Central memory CD4-positive, alpha-beta T cell (primary cell): ENCODE measurements around the gene PLCH1.
"Not testable (repeated sequence)": the region's sequence is repeated elsewhere in the genome, so short reads cannot be mapped to it uniquely, and the experiment has no call there.

Source experiments
- DNase-seq: peaks from one replicate; pipeline ENCODE4 v3.0.0; 2022

Gene PLCH1

DNA sequence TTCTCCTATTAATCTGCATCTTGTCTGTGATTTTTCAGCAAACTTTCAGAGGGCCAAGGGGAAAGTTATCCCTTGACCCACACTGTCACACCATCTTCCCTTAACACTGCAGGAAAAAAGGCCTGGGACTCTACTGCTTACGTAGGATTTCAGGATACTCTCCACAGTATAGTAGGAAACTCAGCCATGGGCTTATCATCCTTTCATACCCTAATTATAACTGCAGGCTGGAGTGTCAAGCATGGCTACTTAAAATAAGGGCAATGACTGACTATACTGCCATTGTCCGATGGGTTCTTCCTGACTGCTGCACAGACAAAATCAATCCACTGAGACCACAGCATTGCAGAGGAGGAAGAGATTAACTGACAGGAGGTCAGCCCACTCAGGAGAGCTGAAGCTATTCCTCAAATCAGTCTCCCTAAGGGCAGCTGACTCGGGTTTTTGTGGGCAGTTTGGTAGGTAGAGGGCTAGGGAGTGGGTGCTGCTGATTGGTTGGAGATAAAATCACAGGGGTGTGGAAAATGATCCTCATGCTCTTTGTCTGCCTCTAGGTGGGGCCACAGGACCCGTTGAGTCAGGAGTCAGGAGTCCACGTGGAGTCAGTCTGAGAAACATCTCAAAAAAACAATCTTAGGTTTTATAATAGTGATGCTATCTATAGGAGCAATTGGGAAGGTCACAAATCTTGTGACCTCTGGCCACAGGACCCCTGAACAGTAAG is 333.2 kb downstream of the PLCH1 start:
- DNase-seq = no peak

DNA sequence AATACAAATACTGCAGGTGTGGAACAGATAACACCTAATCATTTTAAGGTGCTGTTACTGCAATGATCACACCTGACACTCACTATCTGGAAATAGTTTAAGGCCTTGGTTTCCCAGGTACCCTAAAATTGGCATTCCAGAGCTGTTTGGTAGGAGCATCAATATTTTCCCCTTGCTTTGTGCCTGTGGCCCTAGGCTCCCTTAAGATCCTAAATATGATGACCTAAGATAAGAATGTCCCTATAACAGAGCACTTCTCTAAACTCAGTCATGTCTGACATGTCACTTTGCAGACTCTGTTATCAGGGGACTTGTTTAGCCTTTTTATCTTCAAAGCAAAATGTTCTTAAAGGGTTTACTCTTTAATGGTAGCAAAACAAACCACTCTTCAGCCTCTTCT is 335.5 kb downstream of the PLCH1 start:
- no peak for DNase-seq

DNA sequence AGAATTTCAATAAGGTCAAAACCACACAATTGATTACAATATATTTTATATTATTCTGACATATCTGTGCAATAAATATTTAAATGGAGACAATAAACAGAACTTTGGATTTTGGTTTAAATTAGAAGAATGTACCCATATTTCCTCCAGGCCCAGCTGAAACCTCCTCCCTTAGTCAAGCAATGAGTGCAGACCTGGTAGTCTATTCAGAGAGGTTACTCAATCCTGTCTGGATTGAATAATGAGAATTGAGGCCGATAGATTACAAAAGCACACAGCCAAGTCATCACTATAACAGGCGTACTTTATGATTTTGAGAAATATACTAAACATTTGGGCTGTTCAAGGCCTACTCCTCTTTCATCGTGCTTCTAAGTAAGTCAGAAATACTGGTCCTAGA is 336.9 kb downstream of the PLCH1 start:
- DNase-seq = no peak

- DNase-seq = no peak
Observed at GRCh38 chr3:155407331-155407730, 337.5 kb downstream of the PLCH1 start.

- no peak for DNase-seq
Observed at GRCh38 chr3:155404486-155404885, 340.4 kb downstream of the PLCH1 start.

DNA sequence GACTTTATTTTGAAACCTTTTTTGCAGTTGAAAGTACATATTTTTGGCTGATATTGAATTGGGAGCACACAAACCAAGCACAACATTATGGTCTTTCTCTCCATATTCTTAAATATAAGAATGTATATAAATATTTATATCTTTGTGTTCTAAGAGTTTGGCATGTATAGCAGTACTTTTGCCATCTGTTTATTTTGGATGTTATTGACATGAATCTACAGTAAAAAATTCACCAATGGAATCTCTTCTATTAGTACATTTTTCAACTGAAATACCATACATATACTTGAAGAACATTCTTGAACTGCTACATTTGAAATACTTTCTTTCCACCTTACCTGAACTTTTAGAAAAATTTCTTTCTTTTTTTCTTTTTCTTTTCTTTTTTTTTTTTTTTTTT is 342.2 kb downstream of the PLCH1 start:
- DNase-seq = no peak

DNA sequence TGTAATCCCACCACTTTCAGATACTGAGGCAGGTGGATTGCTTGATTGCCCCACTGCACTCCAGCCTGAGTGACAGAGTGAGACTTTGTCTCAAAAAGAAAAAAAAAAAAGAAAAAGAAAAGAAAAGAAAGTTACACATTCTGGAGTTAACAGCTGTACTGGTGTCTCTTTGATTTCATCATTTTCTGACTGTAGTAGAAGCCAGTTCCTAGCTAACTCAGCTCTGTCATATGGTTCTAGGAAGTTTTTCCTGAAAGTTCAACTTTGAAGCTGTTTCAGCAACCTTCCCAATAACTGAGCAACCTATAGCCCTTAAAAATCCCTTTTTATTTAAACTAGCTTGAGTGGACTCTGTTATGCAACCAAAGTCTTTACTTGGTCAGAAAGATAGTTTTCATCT is 346.8 kb downstream of the PLCH1 start:
- no peak for DNase-seq

DNA sequence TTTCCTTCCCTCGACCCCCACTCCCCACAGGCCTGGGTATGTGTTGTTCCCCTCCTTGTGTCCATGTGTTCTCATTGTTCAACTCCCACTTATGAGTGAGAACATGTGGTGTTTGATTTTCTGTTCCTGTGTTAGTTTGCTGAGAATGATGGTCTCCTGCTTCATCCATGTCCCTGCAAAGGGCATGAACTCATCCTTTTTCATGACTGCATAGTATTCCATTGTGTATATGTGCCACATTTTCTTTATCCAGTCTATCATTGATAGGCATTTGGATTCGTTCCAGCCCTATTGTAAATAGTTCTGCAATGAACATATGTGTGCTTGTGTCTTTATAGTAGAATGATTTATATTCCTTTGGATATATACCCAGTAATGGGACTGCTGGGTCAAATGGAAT is 350.0 kb downstream of the PLCH1 start:
- DNase-seq = not testable (repeated sequence)

GRCh38 chr3:155394240-155394639 is 350.6 kb downstream of the PLCH1 start:
- no peak for DNase-seq

- no peak for DNase-seq
Observed at GRCh38 chr3:155393316-155393715, 351.6 kb downstream of the PLCH1 start.

DNA sequence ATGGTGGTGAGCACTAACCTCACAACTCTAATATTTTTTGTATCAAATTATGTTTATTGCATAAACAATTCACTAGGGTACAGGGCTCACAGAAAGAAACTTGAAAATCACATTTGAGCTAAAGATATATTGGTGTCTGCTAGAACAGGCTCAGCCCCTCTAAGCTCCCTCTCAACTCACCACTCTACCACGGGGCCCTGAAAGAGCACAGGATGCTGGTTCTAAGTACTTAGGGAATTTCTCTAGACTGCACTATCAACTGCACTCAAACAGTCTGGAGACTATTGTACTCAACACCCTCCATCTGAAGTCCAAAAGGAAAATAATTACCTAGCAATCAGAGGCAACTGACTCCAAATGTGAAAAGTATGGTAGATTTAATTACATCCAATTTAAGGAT is 352.7 kb downstream of the PLCH1 start:
- no peak for DNase-seq

- no peak for DNase-seq
Observed at GRCh38 chr3:155391551-155391958, 353.3 kb downstream of the PLCH1 start.

DNA sequence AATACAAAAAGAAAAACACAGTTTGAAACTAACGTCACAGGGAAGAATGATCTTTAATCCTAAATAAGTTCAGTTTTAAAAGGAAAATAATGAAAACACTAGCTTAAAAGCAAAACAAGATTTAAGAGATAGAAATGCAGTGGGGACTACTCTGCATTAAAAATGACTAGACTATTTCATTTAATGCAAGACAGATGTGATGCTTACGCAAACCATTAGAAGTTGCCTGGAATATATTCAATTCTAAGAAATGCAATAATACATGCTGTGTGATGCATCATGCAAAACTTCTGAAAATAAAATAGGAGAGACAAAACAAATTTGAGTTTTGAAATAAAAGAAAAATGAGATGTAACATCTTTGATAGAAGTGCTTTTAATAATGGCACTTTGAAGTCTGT is 353.8 kb downstream of the PLCH1 start:
- no peak for DNase-seq

GRCh38 chr3:155390351-155390750 is 354.5 kb downstream of the PLCH1 start:
- no peak for DNase-seq

DNA sequence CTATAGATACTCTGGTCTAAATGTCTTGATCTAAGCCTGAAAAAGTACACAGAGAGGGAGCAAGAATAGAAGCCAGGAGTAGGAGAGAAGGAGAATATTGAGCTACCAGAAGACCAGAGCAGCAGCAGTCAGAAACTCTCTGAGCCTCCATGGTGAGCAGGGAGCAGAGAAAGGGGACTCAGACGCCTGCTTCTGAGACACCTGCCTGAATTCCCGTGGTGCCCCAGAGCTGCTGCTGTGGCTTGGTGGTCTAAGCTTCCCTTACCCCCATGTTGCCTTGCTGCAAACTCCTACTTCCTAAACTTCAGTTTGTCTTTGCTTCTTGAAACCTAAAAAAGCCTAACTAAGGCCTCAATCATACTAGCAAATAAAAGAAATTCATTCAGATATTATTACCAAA is 356.5 kb downstream of the PLCH1 start:
- no peak for DNase-seq

DNA sequence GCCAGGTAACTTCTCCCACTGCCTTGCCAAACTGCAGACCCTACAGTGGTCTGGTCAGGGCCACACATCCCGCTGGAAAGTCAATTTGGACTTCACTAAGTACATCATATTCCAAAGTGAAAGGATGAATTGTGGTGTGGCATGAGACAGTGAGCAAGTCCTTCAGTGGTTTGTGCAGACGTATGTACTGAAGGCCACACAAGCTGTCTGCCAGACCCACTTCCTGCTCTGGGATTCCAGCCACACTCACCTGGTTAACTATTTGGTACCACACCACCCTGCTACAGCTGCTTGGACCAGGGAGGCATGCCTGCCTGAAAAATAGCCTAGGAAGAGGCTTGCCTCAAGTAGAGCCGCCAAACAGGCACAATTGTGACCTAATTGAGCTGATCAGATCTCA is 357.3 kb downstream of the PLCH1 start:
- DNase-seq = no peak

- no peak for DNase-seq
Observed at GRCh38 chr3:155386919-155387318, 358.0 kb downstream of the PLCH1 start.

- no peak for DNase-seq
Observed at GRCh38 chr3:155385896-155386625, 358.8 kb downstream of the PLCH1 start.

GRCh38 chr3:155382396-155383042 is 362.4 kb downstream of the PLCH1 start:
- DNase-seq = no peak

DNA sequence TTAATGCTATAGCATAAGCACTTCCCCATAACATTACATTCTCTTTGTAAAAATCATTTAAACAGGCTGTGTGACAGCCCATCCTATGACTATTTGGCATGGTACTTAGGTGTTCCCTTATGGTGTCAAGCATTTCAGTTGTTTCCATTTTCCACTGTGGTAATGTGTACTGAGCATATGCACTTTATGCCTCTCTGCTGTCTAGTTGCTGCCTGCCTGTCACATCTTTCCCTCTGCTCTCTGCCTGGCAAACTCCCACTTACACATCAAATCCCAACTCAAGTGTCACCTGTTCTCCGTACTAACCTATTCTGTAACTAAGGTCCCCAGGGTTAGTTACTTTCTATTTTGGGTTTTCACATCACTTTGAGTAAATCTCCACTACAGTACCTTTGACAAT is 367.0 kb downstream of the PLCH1 start:
- no peak for DNase-seq

DNA sequence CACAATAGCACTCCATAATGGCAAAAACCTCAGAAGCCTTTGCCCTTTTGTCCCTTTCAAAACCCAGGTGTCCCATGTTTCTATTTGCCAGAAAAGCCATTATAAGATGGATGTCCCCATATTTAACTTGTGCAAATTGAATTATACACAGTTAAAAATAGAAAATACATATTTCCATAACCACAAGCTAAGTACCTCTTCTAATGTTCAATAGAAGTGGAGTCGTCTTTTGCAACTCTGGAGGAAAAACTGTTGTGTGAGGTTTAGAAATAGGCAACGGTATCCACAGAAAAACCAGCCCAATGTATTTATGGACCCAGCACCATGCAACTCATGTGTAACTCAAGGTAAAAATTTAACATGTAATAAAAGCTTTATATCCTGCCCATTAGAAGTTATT is 367.8 kb downstream of the PLCH1 start:
- DNase-seq = no peak

DNA sequence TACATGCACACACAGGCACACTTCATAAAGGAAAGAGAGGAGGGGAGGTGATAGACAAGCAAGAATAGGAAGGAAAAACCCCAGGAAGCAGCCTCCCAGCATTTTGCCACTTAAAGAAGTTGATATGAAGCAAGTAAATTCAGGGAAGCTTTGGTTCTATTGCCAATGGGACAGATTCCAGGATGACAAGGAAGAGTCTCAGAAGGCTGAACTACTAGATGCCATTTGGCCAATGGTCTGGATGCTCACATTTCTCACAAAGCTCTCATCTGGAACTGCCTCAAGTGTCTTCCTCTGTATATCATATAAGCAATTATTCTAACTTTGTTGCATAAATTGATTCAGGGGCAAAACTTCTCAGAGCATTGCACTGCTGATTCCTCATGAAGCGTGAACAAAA is 372.6 kb downstream of the PLCH1 start:
- no peak for DNase-seq

DNA sequence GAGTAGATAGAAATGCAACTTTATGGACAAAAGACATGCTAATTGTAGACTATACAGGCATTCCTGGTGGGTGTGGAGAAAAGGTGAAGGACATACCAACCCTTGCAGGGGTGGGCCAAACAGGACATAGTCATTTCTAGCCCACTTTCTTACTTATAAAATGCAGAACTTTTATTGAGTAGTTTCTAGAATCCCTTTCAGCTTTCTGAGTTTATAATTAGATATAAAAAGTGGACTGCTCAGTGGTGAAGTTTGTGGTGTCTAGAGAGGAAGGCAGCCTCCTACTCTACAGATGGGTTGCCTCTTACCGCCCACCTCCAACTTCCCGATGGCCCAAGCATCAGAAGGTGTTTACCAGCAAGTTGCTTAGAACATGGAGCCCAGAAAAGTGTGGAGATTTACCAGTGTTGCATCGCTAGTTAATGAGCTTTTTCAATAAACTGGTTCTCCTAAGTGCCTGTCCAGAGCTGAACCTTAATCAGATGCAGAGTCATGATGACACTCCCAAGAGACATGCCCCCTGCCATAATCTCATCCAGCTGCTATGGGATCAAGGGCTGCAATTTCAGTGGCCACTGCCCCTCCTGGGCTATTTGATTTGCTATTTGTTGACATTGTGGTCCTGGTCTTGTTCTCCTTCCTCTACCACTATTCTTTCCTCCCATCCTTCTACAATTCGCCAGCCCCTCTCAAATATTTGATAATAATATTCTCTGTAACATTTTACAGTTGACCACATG is 373.9 kb downstream of the PLCH1 start:
- DNase-seq = no peak
